SIG-M5 treated with dmso at 0.1 percent for 504 hours (cell line): ENCODE data around the gene RAD51B.
"Not testable (repeated sequence)": the region's sequence is repeated elsewhere in the genome, so short reads cannot be mapped to it uniquely, and the experiment has no call there.

Experiments
- DNase-seq: peaks from one replicate; lab custom pipeline; 2025; ENCODE audit not compliant: unreplicated experiment; lab: John Stamatoyannopoulos, UW

Gene RAD51B

DNA sequence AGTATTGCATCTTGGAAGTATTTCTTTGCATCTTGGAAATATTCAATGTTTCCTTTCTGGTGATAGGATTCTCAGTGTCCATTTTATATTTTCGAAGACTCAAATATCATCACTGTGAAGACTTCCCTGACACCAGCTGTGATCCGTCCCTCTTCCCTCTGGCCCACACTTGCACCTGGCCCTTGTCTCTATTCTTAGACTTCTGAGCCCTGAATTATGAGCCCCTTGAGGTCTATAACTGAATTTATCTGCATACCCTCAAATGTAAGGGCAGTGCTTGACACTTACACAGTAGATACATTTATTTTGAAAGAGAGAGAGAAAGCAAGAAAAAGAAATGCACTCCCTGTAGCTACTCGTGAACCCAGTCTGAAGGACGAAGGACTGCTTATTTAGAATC, 596.6 kb downstream of the RAD51B start:
- no peak for DNase-seq

DNA sequence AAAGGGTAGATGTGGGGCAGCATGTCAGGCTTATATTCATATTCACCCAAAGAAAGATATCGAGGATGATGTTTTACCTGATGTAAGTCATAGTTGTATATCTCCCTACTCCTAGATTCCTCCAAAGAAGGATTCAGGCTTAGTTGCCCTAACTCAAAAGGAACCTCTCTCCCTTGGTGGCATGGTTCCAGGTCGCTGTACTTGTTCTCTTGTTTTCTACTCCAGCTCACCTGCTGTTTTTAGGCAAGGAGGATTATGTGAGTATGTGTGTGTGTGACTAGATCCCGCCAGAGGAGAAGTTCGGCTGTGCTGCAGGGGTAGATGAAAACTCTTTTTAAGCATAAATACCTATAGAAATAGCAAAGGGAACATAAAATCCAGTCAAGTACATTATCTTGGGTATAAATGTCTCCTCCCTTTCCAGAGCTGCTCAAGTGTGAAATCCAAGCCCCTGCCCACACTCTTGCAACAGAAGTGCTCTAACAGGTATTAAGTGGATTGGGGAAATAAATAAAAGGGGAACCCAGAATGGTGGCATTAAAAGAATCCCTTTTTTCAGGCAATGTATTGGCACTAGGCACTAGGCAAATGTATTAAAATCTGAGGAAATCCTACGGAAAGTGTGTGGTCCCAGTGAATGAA, 597.6 kb downstream of the RAD51B start:
- DNase-seq: no peak

DNA sequence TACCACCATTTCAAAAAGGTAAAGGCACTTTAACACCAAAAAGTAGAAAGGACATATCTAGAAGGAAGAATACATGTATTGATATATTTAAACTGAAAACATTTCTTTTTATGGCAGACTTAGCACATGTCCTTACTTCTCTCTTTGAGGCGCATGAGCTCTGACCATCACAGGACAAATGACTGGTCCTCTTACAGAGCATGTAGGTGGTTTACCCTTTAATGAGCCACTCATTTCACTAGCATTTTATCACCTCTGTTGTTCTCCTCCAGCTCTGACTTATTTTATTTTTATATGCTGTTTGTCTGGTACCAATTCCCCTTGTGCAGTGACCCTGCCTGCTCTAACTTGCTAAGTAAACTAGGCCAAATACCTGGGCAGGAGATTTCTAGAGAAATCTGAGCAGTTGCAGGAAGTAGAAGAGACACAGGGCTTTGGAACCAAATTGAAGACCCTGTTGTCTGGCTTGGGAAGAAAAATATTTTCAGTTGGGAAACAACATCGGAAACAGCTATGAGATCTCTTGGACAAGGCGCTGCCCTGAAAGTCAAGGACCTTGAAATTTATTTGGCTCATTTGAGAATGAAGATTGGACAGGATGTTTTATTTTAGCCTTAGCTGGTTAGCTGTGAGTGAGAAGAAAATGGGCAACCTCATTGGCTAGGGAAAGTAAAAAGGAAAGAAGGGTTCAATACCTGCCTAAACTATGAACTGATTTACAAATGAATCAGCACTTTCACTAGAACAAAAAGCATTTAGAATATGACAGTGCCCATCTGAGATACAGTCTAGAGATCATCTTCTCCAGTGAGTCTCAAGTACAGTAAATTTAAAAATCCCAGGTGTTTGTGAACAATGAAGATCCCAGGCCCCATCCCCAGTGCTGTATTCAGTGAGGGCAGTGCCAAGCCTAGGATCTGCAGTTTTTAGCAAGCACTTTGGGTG, 598.9 kb downstream of the RAD51B start:
- no peak for DNase-seq

GRCh38 chr14:68420350-68420749, 600.8 kb downstream of the RAD51B start:
- no peak for DNase-seq

- DNase-seq: no peak
These were observed 601.5 kb downstream of the RAD51B start for GRCh38 chr14:68421116-68421515.

DNA sequence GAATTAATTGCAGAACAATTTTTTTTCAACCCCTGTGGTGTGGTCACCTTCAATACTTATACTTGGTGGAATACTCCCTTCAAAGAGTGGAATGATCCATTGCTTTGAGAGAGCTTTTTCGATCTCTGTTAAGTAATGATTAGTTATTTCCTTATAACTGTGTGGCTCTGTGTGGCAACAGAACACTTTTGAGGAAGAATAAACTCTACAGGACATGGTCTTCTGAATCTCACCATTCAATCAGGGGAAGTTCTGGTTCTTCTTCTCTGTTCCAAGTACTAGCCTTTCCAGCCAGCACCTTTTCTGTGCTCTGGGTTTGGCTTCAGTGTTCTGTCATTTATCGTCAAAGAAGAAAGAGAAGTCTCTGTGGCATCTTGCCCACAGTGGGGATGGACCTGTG, 604.1 kb downstream of the RAD51B start:
- no peak for DNase-seq

- DNase-seq: no peak
These were observed 605.0 kb downstream of the RAD51B start for GRCh38 chr14:68424443-68425172.

DNA sequence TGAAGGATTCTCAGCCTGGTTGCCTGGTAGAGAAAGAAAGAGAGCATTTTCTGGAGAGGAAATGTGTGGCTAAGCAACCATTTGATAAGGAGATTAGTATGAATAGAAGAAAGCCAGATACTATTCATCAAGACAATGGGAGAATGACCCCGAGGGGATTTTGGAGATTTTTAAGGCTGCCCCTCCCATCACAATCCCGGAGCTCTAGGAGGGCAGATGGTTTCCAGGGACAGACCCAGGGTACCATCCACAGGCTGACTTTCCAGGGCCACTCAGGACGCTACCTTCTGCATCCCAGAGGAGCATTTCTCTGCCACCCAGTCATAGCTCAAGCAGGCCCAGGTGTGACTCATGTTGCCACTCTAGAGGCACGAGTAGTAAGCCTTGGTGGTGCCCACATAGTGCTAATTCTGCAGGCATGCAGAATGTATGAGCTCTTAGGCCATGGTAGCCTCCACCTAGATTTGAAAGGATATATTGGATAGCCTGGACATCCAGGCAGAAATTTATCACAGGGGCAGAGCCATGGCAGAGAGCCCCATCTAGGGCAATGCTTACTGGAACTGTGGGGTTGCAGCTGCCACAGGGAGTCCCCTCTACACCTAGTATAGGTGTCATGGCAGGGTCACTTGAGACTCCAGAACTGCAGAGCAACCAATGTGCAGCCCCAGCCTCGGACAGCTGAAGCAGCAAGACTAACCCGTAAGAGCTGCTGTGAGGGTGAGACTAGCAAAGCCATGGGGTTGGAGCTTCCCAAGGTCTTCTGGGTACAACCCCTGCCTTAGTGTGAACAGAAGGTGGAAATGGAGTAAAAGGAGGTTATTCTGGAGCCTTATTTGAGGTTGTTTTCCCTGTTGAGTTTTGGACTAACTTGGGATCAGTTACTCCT, 607.3 kb downstream of the RAD51B start:
- DNase-seq: no peak

DNA sequence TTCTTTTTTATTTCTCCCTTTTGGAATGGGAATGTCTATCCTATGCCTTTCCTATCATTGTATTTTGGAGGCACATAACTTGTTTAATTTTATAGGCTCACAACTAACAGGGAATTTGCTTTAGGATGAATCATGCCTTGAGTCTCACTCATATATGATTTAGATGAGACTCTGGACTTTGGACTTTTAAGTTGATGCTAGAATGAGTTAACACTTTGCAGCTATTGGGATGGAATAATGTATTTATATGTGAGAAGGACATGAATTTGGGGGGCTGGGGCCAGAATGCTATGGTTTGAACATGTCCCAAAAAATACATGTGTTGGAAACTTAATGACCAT, 607.9 kb downstream of the RAD51B start:
- no peak for DNase-seq

DNA sequence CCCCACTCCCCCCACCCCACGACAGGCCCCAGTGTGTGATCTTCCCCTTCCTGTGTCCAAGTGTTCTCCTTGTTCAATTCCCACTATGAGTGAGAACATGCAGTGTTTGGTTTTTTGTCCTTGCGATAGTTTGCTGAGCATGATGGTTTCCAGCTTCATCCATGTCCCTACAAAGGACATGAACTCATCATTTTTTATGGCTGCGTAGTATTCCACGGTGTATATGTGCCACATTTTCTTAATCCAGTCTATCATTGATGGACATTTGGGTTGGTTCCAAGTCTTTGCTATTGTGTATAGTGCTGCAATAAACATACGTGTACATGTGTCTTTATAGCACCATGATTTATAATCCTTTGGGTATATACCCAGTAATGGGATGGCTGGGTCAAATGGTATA, 609.3 kb downstream of the RAD51B start:
- not testable (repeated sequence) for DNase-seq

GRCh38 chr14:68434173-68434572, 614.6 kb downstream of the RAD51B start:
- DNase-seq: not testable (repeated sequence)

DNA sequence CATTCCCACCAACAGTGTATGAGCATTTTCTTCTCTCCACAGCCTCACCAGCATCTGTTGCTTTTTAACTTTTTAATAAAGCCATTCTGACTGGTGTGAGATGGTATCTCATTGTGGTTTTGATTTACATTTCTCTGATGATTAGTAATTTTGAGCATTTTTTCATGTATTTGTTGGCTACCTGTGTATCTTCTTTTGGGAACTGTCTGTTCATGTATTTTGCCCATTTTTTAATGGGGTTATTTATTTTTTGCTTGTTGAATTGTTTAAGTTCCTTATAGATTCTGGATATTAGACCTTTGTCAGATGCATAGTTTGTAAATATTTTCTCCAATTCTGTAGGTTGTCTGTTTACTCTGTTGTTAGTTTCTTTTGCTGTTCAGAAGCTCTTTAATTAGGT, 616.1 kb downstream of the RAD51B start:
- not testable (repeated sequence) for DNase-seq

- DNase-seq: no peak
These were observed 620.1 kb downstream of the RAD51B start for GRCh38 chr14:68439676-68440075.

- no peak for DNase-seq
These were observed 621.2 kb downstream of the RAD51B start for GRCh38 chr14:68440820-68441219.

DNA sequence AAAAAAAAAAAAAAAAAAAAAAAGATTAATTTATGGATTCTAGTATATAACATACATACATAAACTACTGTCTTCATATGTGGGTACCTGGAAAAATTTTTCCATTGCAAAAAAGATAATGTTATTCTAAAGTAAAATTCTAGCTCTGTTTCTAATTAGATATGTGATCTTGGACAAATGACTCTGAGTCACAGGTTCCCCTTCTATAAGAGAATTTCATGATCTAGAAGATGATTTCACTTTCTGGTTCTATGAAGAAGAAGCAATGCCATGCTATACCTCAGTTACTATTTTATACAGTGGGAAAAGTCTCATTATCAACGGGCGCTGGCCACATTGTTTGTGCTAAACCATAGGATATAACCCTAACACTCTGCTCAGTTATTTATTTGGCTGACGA, 622.0 kb downstream of the RAD51B start:
- no peak for DNase-seq

- no peak for DNase-seq
These were observed 623.5 kb downstream of the RAD51B start for GRCh38 chr14:68442828-68443629.

GRCh38 chr14:68444449-68445168, 625.0 kb downstream of the RAD51B start:
- DNase-seq: no peak

- DNase-seq: no peak
These were observed 626.9 kb downstream of the RAD51B start for GRCh38 chr14:68446243-68447040.
